ENCODE data around the gene ZNF333.
A peak's percentile ranks its signal among the peaks of the same experiment; 100 is the strongest.

The ZNF333 gene

GRCh38 chr19:14694641-14695266 lies 4.9 kb downstream of the ZNF333 start:
- peaks cover 6 to 55% (median 49%) of the 10 kb centered on the region in 5 donors for H3K36me3 ChIP-seq (ENCODE audit: control insufficient read depth in 5 of 5, insufficient read depth in 5 of 5, low read length in 5 of 5)
- H3K27me3 ChIP-seq (ENCODE audit: control insufficient read depth in 5 of 5, insufficient read depth in 4 of 5, low read length in 5 of 5): no peaks in the 10 kb centered on the region
- no peak overlapping the region for H3K4me3 ChIP-seq (ENCODE audit: low read depth in 1 of 5, low read length in 5 of 5)
- H3K27ac ChIP-seq (ENCODE audit: low read depth, low read length): no peak overlapping the region
- no peaks in the 10 kb centered on the region for H3K9me3 ChIP-seq (ENCODE audit: control insufficient read depth in 5 of 5, low read length in 5 of 5)
- no peak overlapping the region for H3K9ac ChIP-seq (ENCODE audit: low read length in 5 of 5)
- H3K4me1 ChIP-seq (ENCODE audit: control insufficient read depth in 5 of 5, insufficient read depth in 5 of 5, low read length in 5 of 5): peaks cover 3 to 15% (median 14%) of the 10 kb centered on the region in 5 donors

GRCh38 chr19:14695471-14695870 lies 5.6 kb downstream of the ZNF333 start:
- no peak overlapping the region for H3K4me3 ChIP-seq (ENCODE audit: low read depth in 1 of 5, low read length in 5 of 5)
- no peak overlapping the region for H3K9ac ChIP-seq (ENCODE audit: low read length in 5 of 5)
- H3K36me3 ChIP-seq (ENCODE audit: control insufficient read depth in 5 of 5, insufficient read depth in 5 of 5, low read length in 5 of 5): peaks cover 9 to 62% (median 57%) of the 10 kb centered on the region in 5 donors
- H3K4me1 ChIP-seq (ENCODE audit: control insufficient read depth in 5 of 5, insufficient read depth in 5 of 5, low read length in 5 of 5): peaks cover 1 to 12% (median 10%) of the 10 kb centered on the region in 5 donors
- H3K27me3 ChIP-seq (ENCODE audit: control insufficient read depth in 5 of 5, insufficient read depth in 4 of 5, low read length in 5 of 5): no peaks in the 10 kb centered on the region
- H3K27ac ChIP-seq (ENCODE audit: low read depth, low read length): no peak overlapping the region
- no peaks in the 10 kb centered on the region for H3K9me3 ChIP-seq (ENCODE audit: control insufficient read depth in 5 of 5, low read length in 5 of 5)

GRCh38 chr19:14699641-14700040 lies 9.8 kb downstream of the ZNF333 start:
- H3K4me3 ChIP-seq (ENCODE audit: low read depth in 1 of 5, low read length in 5 of 5): no peak overlapping the region
- no peak overlapping the region for H3K9ac ChIP-seq (ENCODE audit: low read length in 5 of 5)
- peaks cover 0 to 6% (median 0%) of the 10 kb centered on the region in 5 donors for H3K9me3 ChIP-seq (ENCODE audit: control insufficient read depth in 5 of 5, low read length in 5 of 5)
- H3K36me3 ChIP-seq (ENCODE audit: control insufficient read depth in 5 of 5, insufficient read depth in 5 of 5, low read length in 5 of 5): peaks cover 9 to 90% (median 85%) of the 10 kb centered on the region in 5 donors
- no peaks in the 10 kb centered on the region for H3K27me3 ChIP-seq (ENCODE audit: control insufficient read depth in 5 of 5, insufficient read depth in 4 of 5, low read length in 5 of 5)
- no peaks in the 10 kb centered on the region for H3K4me1 ChIP-seq (ENCODE audit: control insufficient read depth in 5 of 5, insufficient read depth in 5 of 5, low read length in 5 of 5)
- H3K27ac ChIP-seq (ENCODE audit: low read depth, low read length): no peak overlapping the region

- H3K36me3 ChIP-seq (ENCODE audit: control insufficient read depth in 5 of 5, insufficient read depth in 5 of 5, low read length in 5 of 5): peaks cover 9 to 90% (median 85%) of the 10 kb centered on the region in 5 donors
These were observed 11.0 kb downstream of the ZNF333 start for GRCh38 chr19:14700711-14701375.

GRCh38 chr19:14703833-14704232 lies 14.0 kb downstream of the ZNF333 start:
- Histone ChIP-seq H3K4me3 (ENCODE audit: low read depth in 1 of 5, low read length in 5 of 5) (no peak overlapping the region), H3K36me3 (ENCODE audit: control insufficient read depth in 5 of 5, insufficient read depth in 5 of 5, low read length in 5 of 5) (peaks cover 4 to 95% (median 93%) of the 10 kb centered on the region in 5 donors), H3K4me1 (ENCODE audit: control insufficient read depth in 5 of 5, insufficient read depth in 5 of 5, low read length in 5 of 5) (no peaks in the 10 kb centered on the region)

More at GRCh38 chr19:14700711-14701375, 11.0 kb downstream of the ZNF333 start:
- Histone ChIP-seq H3K4me1 (ENCODE audit: control insufficient read depth in 5 of 5, insufficient read depth in 5 of 5, low read length in 5 of 5) (no peaks in the 10 kb centered on the region), H3K9ac (ENCODE audit: low read length in 5 of 5) (no peak overlapping the region), H3K4me3 (ENCODE audit: low read depth in 1 of 5, low read length in 5 of 5) (no peak overlapping the region), H3K27me3 (ENCODE audit: control insufficient read depth in 5 of 5, insufficient read depth in 4 of 5, low read length in 5 of 5) (no peaks in the 10 kb centered on the region), H3K27ac (ENCODE audit: low read depth, low read length) (no peak overlapping the region), H3K9me3 (ENCODE audit: control insufficient read depth in 5 of 5, low read length in 5 of 5) (peaks cover 0 to 6% (median 0%) of the 10 kb centered on the region in 5 donors)

GRCh38 chr19:14704450-14704849 lies 14.6 kb downstream of the ZNF333 start:
- Histone ChIP-seq H3K27ac (ENCODE audit: low read depth, low read length) (no peak overlapping the region), H3K9me3 (ENCODE audit: control insufficient read depth in 5 of 5, low read length in 5 of 5) (peaks cover 0 to 6% (median 0%) of the 10 kb centered on the region in 5 donors), H3K36me3 (ENCODE audit: control insufficient read depth in 5 of 5, insufficient read depth in 5 of 5, low read length in 5 of 5) (peaks cover 8 to 96% (median 93%) of the 10 kb centered on the region in 5 donors), H3K9ac (ENCODE audit: low read length in 5 of 5) (no peak overlapping the region), H3K4me1 (ENCODE audit: control insufficient read depth in 5 of 5, insufficient read depth in 5 of 5, low read length in 5 of 5) (no peaks in the 10 kb centered on the region), H3K4me3 (ENCODE audit: low read depth in 1 of 5, low read length in 5 of 5) (no peak overlapping the region), H3K27me3 (ENCODE audit: control insufficient read depth in 5 of 5, insufficient read depth in 4 of 5, low read length in 5 of 5) (no peaks in the 10 kb centered on the region)

More at GRCh38 chr19:14703833-14704232, 14.0 kb downstream of the ZNF333 start:
- Histone ChIP-seq H3K27me3 (ENCODE audit: control insufficient read depth in 5 of 5, insufficient read depth in 4 of 5, low read length in 5 of 5) (no peaks in the 10 kb centered on the region), H3K27ac (ENCODE audit: low read depth, low read length) (no peak overlapping the region), H3K9ac (ENCODE audit: low read length in 5 of 5) (no peak overlapping the region), H3K9me3 (ENCODE audit: control insufficient read depth in 5 of 5, low read length in 5 of 5) (peaks cover 0 to 6% (median 0%) of the 10 kb centered on the region in 5 donors)

- no peak overlapping the region for H3K27ac ChIP-seq (ENCODE audit: low read depth, low read length)
- H3K27me3 ChIP-seq (ENCODE audit: control insufficient read depth in 5 of 5, insufficient read depth in 4 of 5, low read length in 5 of 5): no peaks in the 10 kb centered on the region
- H3K9ac ChIP-seq (ENCODE audit: low read length in 5 of 5): no peak overlapping the region
- peaks cover 60 to 90% (median 81%) of the 10 kb centered on the region in 5 donors for H3K9me3 ChIP-seq (ENCODE audit: control insufficient read depth in 5 of 5, low read length in 5 of 5)
- peak overlapping the region; percentile 5 to 64 (median 34) for H3K4me3 ChIP-seq (ENCODE audit: low read depth in 1 of 5, low read length in 5 of 5)
- no peaks in the 10 kb centered on the region for H3K4me1 ChIP-seq (ENCODE audit: control insufficient read depth in 5 of 5, insufficient read depth in 5 of 5, low read length in 5 of 5)
- H3K36me3 ChIP-seq (ENCODE audit: control insufficient read depth in 5 of 5, insufficient read depth in 5 of 5, low read length in 5 of 5): peaks cover 42 to 97% (median 91%) of the 10 kb centered on the region in 5 donors
These were observed 26.0 kb downstream of the ZNF333 start for GRCh38 chr19:14715841-14716240.

- no peak overlapping the region for H3K9ac ChIP-seq (ENCODE audit: low read length in 5 of 5)
- H3K36me3 ChIP-seq (ENCODE audit: control insufficient read depth in 5 of 5, insufficient read depth in 5 of 5, low read length in 5 of 5): peaks cover 48 to 84% (median 67%) of the 10 kb centered on the region in 5 donors
- H3K4me1 ChIP-seq (ENCODE audit: control insufficient read depth in 5 of 5, insufficient read depth in 5 of 5, low read length in 5 of 5): no peaks in the 10 kb centered on the region
- no peak overlapping the region for H3K27ac ChIP-seq (ENCODE audit: low read depth, low read length)
- peaks cover 72 to 98% (median 94%) of the 10 kb centered on the region in 5 donors for H3K9me3 ChIP-seq (ENCODE audit: control insufficient read depth in 5 of 5, low read length in 5 of 5)
- no peaks in the 10 kb centered on the region for H3K27me3 ChIP-seq (ENCODE audit: control insufficient read depth in 5 of 5, insufficient read depth in 4 of 5, low read length in 5 of 5)
- peak overlapping the region; percentile 44 to 74 (median 62) for H3K4me3 ChIP-seq (ENCODE audit: low read depth in 1 of 5, low read length in 5 of 5)
These were observed 28.8 kb downstream of the ZNF333 start for GRCh38 chr19:14718522-14719116.

- H3K27me3 ChIP-seq (ENCODE audit: control insufficient read depth in 5 of 5, insufficient read depth in 4 of 5, low read length in 5 of 5): no peaks in the 10 kb centered on the region
- peaks cover 74 to 98% (median 94%) of the 10 kb centered on the region in 5 donors for H3K9me3 ChIP-seq (ENCODE audit: control insufficient read depth in 5 of 5, low read length in 5 of 5)
- peak overlapping the region; percentile 44 to 74 (median 62) for H3K4me3 ChIP-seq (ENCODE audit: low read depth in 1 of 5, low read length in 5 of 5)
- H3K36me3 ChIP-seq (ENCODE audit: control insufficient read depth in 5 of 5, insufficient read depth in 5 of 5, low read length in 5 of 5): peaks cover 48 to 83% (median 67%) of the 10 kb centered on the region in 5 donors
- no peak overlapping the region for H3K27ac ChIP-seq (ENCODE audit: low read depth, low read length)
- no peak overlapping the region for H3K9ac ChIP-seq (ENCODE audit: low read length in 5 of 5)
- no peaks in the 10 kb centered on the region for H3K4me1 ChIP-seq (ENCODE audit: control insufficient read depth in 5 of 5, insufficient read depth in 5 of 5, low read length in 5 of 5)
These were observed 29.3 kb downstream of the ZNF333 start for GRCh38 chr19:14719162-14719561.

GRCh38 chr19:14722127-14722526 lies 32.3 kb downstream of the ZNF333 start:
- peak overlapping the region in 2 of 5 donors; percentile 46 to 49 for H3K4me3 ChIP-seq (ENCODE audit: low read depth in 1 of 5, low read length in 5 of 5)
- no peak overlapping the region for H3K27ac ChIP-seq (ENCODE audit: low read depth, low read length)
- peaks cover 69 to 93% (median 90%) of the 10 kb centered on the region in 5 donors for H3K9me3 ChIP-seq (ENCODE audit: control insufficient read depth in 5 of 5, low read length in 5 of 5)
- H3K4me1 ChIP-seq (ENCODE audit: control insufficient read depth in 5 of 5, insufficient read depth in 5 of 5, low read length in 5 of 5): no peaks in the 10 kb centered on the region
- H3K27me3 ChIP-seq (ENCODE audit: control insufficient read depth in 5 of 5, insufficient read depth in 4 of 5, low read length in 5 of 5): no peaks in the 10 kb centered on the region
- peaks cover 36 to 53% (median 39%) of the 10 kb centered on the region in 5 donors for H3K36me3 ChIP-seq (ENCODE audit: control insufficient read depth in 5 of 5, insufficient read depth in 5 of 5, low read length in 5 of 5)
- H3K9ac ChIP-seq (ENCODE audit: low read length in 5 of 5): no peak overlapping the region
